Pulmonary artery endothelial cell (primary cell): Measurements from ENCODE around the gene CHTF18. TPM values are rescaled to one million over a fixed set of nuclear protein-coding genes. Genes with fewer than 3 reads are reported as not detected.
"Not testable (repeated sequence)": the region's sequence is repeated elsewhere in the genome, so short reads cannot be mapped to it uniquely, and the experiment has no call there.

Source experiments
- DNase-seq: peaks from one replicate; pipeline ENCODE4 v3.0.0-alpha.2; 2011; ENCODE audit warnings: low read depth, low spot score
- total RNA-seq: library from RNA; depleted of rRNA; stranded (reverse); fragments of >200 nt; gene quantifications from 2 replicates; pipeline ENCODE4 v1.2.3, GENCODE V29; 2014

Gene CHTF18
- total RNA-seq, 1 donor from 2014 or later = 14.2 TPM

DNA sequence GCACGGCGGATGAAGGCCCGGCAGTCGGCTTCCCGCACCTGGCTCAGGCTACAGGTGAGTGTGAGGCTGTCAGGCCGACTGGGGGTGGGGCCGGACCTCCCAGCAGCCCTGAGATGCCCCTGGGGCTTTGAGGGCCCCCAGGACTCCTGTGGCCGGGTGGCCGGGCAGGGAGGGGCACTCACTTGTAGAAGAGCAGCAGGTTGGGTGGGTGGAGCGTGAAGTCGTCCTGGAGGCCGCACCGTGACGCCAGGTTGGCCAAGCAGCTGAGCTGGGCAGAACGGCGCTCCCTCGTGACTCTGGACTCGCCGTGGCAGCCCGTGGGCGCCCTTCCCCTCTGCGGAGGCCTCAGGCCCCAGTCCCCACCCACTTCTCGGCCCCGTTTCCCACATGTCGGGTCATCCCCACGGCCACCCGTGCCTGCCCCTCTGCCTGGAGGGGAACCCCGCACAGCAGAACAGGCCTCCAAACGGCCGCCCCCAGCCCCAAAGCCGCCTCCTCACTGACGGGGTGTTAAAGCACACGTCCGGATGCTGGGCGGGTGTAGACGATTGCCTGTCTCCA is 13.1 kb upstream of the CHTF18 start:
- DNase-seq = no peak

DNA sequence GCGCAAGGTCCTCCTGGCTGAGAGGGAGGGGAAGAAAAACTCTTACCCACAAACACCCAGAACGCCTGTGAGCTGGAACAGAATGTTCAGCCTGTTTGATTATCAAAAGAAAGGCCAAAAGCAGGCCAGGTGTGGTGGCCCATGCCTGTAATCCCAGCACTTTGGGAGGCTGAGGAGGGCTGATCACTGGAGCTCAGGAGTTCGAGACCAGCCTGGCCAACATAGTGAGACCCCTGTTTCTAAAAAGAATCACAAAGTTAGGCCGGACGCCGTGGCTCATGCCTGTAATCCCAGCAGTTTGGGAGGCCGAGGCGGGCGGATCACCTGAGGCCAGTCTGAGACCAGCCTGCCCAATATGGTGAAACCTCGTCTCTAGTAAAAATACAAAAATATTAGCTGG is 12.1 kb upstream of the CHTF18 start:
- not testable (repeated sequence) for DNase-seq

DNA sequence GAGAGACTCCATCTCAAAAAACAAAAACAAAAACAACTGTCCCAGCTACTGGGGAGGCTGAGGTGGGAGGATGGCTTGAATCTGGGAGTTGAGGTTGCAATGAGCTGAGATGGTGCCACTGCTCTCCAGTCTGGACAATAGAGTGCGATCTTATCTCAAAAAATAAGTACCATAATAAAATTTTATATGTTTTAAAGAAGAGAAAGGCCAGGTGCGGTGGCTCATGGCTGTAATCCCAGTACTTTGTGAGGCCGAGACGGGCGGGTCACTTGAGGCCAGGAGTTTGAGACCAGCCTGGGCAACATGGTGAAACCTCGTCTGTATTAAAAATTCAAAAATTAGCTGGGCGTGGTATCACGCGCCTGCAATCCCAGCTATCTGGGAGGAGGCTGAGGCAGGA is 11.6 kb upstream of the CHTF18 start:
- no peak for DNase-seq

DNA sequence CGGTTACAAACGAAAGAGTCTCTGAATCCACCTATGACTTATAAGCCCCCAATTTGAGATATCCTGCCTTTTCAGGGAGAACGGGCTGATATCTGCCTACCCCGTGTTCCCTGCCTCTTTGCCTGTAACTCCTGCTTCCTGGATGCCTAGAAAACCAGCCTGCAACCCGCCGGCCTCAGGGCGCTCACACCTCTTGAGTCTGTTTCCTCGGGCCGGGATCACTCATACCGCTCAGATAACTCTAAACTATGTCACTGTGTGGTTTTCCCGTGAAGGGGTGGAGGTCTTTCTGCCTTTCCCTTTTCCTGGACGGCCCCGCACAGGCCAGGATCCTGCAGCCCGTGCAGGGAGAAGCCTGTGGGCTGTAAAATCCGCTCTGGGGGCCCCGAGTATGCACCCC is 10.6 kb upstream of the CHTF18 start:
- DNase-seq = no peak

DNA sequence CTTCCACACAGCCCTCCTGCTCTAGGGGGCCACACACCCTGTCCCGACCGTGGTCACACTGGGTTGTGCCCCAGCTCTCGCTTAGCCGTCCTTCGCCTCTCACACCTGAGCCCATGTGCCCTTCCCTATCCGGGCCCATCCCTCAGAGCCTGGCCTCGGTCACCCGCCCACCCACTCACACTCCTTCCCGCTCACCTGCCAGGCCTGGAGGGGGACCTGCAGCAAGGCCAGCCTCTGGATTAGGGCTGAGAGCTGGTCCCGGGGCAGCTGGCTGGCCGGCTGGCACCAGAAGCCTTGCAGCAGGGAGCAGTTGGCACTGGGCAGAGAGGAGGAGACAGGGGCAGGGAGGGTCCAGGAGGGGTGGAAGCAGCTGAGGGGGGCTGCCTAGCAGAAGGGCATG is 10.0 kb upstream of the CHTF18 start:
- no peak for DNase-seq

DNA sequence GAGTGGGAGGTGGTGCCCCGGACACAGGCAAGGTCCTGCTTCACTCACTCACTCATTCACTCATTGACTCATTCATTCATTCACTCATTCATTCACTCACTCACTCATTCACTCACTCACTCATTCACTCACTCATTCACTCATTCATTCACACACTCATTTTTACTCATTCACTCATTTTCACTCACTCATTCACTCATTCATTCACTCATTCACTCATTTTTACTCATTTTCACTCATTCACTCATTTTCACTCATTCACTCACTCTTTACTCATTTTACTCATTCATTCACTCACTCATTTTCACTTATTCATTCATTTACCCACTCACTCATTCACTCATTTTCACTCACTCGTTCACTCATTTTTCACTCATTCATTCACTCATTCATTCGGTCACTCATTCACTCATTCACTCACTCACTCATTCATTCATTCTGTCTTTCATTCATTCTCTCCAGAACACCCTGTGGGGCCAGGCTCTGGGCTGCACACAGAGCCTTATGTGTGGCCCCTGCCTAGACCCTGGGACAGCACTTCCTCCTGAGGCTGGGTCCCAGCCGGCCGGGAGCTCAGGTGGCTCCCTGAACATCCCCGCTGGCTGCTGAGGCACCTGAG is 9.4 kb upstream of the CHTF18 start:
- DNase-seq = no peak

DNA sequence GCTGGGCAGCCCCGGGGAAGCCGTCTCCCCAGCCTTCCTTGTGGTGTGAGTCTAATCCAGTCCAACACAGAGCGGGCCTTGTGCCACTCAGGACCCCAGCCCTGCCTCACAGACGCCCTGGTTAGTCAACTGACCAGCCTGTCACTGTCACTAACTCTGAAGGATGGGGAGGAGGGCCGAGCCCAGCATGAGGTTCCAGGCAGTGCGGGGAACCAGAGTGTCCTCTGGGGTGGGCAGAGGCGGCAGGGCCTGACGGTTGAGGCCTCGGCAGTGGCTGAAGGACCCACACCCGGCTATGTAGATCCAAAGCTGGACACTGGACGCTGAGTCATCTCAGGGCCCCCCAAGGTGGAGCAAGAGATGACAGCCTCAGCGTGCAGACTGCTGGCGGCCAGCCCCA is 8.9 kb upstream of the CHTF18 start:
- DNase-seq = no peak

DNA sequence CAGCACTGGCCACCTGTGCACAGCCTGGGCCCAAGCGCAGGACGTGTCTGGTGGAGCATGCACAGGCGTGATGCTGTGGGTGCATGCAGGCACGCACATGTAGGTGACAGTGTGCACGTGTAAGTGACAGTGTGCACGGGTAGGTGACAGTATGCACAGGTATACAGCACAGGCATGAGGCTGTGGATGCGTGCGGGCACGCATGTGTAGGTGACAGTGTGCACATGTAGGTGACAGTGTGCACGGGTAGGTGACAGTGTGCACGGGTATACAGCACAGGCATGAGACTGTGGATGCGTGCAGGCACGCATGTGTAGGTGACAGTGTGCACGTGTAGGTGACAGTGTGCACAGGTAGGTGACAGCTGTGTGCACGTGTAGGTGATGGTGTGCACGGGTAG is 8.1 kb upstream of the CHTF18 start:
- DNase-seq = no peak

DNA sequence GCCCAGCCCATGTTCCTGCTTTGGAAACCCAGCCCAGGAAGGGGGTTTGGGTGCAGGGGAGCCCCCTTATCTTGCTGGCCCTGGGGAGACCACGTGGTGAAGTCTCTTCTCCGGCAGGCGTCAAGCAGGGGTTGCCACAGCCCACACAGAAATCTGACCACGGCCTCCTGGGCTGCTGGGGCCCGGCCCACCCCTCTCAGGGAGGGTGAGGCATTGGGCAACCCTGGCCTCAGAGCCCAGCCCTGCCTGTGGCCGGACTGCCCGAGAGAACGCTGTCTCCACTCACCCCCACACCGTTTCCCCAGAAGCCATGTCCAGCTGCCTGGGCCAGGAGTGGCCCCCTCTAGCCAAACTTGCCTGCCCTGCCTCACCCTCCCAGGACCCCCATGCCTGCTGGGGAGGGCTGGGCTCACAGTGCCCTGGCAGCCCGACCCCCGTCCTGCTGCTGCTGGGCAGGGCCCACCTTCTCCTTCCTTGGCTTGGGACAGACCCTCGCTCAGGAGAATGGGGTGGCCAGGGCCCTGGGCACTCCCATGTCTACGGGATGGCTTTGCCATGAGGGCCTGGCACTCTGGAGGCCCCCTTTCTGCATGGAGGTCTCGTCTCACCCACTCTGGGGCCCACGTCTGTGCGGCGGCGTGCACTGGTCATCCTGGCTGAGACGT is 6.9 kb upstream of the CHTF18 start:
- no peak for DNase-seq

DNA sequence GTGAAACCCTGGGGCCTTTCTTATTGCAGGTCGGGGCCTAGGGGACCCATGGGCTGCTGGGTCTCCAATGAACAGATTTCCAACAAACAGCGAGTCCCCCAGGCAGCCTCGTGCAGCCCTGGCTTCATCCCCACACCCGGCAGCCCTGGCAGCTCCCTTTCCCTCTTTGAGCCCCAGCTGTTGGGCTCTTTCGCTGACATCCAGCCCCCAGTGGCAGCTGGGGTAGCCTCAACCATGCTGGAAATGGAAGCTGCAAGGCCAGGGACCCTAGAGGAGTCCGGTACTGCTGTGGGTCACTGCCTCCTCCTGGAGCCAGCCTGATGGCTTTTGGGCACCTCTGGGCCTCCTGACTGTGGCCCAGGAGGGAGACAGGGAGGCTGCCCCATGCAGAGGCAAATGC is 6.2 kb upstream of the CHTF18 start:
- no peak for DNase-seq

DNA sequence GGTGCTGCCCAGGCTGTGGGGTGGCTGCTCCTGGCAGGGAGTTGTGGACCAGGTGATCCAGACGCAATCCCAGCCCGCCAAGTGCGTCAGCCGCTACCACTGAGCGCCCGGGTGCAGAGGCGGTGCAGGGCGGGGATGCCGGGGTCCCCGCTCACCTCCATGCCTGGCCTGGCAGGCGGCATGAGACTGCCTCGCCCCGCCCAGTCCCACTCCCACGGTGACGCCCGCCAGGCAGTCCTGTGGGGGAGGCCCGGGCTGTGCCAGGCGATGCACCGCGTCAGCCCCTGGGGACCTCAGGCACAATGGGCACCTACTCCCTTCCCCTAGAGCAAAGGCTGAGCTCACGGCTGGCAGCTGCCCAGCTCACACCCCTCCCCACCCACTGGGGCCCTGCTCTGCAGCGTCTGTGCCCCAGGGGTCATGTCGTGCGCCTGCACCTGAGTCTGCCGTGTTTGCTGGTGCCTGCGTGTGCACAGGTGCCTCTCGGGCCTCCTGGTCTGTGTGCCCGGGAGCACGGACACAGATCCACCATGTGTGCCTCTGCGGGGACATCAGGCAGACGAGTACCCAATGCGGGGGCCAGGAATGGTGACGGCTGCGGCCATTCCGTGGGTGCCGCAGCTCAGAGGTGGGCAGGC is 5.5 kb upstream of the CHTF18 start:
- no peak for DNase-seq

DNA sequence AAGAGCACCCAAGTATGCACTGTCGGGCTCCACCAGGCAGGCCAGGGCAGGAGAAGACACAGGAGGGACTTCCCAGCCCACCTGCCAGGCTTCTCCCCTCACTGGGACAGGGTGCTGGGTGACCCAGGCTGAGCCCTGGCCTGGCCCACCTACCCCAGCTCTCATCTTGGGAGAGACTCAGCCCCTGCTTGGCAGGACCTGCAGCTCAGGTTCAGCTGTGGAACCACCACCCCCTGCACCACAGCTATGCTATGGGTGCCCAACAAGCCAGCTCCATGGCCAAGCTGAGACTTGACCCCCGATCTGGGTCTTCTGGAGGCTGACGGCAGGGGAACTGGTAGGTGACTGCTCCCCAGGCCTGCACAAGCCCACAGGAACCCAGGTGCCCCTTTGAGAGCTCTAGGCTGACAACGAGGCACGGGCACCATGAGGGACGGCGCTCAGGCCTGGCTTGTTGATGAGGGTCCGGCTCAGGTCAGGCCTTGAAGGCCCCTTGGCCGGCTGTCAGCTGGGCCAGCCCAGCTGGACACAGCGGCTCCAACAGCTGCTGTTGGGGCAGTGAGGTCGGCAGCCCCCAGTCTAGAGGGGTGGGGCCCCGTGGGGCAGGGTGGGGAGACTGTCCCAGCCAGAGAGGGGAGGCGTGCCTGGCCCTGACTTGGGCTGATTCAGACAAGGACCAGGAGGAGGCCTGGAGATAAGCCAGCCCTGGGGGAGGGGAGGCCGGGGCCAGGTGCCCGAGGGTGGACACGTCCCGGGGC is 4.8 kb upstream of the CHTF18 start:
- no peak for DNase-seq

DNA sequence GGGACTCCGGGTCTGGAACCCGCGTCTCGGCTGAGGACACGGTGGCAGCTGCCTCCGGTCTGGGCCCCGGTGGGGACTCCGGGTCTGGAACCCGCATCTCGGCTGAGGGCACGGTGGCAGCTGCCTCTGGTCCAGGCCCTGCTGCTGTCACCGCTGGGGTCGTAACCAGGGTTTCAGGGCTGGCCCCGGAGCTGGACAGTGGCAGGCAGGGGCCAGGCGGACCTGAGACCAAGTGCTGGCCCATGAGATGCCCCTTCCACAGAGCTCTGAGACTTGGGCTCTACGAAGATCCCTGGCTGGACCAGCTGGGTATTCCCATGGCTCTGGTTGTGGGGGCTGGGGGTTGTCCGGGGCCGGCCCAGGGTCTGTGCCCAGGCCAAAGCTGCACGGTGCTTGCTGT is 4.0 kb upstream of the CHTF18 start:
- DNase-seq = no peak

DNA sequence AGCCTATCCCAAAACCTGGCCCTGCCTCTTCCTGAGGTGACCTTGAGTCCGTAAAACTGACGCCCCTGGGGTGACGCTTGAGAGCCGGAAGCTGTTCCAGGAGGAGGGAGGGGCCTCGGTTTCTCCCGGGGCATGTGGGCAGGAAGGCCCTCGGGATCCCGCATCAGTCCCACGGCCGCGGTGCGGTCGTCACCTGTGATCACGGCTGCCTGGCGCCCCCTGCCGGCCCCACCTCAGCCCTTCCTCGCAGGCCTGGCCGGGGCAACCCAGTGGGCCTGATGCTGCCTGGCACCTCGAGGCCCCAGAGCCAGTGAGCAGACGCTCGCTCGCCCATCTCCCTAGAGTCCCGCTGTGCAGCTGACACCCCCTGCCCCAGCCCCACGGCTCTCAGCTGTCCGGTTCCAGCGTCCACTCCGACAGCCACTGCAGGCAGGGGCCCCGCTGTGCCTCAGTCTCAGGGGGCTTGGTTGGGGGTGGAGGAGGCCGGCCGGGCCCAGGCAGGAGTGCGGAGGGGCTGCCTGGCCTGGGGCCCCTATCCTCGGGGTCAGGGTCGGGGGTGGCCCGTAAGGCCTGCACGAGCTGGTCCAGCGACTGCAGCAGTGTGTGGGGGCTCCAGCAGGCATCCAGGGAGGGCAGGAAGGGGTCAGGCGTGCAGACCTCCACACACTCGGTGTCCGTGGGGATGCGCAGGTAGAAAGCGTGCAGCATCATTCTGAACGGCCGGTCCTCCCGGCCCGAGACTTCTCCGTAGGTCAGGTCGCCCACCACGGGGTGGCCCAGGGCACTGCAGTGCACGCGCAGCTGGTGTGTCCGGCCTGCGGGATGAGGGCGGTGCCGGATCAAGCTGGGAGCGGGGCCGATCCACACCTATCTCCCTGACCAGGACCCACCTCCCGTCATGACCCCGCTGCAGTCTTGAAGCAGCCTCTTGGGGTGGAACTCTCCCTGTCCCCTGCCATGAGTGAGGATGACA is 2.6 kb upstream of the CHTF18 start:
- DNase-seq = no peak

DNA sequence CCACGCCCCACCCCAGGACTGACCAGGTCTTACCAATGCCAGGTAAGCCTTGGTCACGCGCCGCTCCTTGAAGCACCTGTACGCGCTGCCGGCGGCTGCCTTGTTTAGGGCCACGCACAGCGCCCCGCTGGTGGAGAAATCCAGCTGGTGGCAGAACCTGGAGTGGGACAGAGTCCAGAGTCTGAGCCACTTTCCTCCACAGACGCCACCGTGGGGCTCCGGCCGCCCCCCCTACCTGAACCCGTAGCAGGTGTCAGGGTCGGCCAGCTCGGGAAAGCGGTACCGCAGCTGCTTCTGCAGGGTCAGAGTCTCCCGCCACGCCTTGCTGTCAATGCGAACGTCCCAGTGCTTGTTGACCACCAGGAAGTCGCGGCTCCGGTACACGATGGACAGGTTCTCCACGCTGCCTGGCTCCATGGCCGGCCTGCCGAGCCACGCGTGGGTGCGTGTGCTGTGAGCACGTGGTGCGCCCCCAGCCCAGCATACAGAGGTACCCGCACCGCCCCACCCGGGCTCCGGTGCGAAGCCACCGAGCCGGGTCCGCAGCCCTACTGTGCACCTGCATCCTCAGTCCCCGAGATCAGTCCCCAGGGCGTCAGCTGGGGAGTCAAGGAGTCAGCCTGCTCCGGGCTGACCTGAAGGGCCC is 976 bp upstream of the CHTF18 start:
- DNase-seq = no peak

DNA sequence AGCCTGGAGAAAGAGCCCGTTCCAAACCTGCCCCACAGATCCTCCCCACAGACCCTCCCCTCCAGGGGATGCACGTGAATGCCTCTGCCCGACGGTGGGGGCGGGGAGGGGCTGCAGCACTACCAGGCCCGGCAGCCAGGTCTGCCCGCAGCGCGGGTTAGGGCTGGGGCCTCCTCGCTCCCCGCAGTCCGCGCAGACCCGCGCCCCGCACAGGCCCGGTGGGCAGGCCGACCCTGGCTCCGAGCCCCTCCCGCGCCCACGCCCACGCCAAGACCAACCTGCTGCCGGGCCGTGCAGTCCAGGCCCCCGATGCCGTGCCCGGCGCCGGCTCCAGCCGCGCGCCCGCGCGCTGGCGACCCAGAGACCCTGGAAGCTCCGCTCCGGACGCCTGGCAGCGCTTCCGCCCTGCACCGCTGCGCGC is 432 bp upstream of the CHTF18 start, which contains the start of gene RPUSD1:
Gene RPUSD1 (minus strand): TSS at position 404 of the 421 bp plus-strand sequence. CDS start 644 bp downstream, outside the sequence.
- DNase-seq = no peak

DNA sequence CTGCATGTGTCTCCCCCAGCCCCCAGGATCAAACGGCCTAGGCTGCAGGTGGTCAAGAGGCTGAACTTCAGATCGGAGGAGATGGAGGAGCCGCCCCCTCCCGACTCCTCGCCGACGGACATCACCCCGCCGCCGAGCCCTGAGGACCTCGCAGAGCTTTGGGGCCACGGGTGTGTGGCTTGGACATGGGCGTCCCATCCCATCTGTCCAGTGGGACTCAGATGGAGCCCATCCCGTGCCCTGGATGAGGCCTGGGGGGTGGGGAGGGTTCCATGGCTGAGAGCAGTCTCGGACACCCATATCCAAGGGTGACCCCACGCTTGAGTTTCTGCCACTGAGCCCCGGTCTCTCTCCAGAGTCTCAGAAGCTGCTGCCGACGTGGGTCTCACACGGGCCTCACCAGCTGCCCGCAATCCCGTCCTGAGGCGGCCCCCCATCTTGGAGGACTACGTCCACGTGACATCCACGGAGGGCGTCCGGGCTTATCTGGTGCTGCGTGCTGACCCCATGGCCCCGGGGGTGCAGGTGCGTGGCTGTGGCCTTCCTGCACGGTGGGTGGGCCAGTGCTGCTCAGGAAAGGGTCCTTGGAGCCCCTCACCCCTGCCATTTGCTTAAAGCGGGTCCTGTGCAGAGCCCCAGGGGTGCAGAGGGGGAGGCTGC is 901 bp downstream of the CHTF18 start:
- DNase-seq = no peak

DNA sequence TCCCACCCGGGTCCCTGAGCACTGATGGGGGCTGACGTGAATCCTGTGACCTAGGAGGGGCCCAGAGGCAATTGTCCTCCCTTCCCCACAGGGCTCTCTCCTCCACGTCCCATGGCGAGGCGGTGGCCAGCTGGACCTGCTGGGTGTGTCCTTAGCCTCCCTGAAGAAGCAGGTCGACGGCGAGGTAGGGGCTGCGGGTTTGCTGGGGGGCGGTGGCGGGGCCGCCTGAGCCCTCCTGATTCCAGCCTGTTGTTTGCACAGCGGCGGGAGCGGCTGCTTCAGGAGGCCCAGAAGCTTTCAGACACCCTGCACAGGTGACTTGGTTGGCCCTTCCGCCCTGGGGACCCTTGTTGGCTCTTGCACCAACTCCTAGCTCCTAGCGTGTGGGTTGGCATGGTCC is 1.7 kb downstream of the CHTF18 start:
- no peak for DNase-seq

DNA sequence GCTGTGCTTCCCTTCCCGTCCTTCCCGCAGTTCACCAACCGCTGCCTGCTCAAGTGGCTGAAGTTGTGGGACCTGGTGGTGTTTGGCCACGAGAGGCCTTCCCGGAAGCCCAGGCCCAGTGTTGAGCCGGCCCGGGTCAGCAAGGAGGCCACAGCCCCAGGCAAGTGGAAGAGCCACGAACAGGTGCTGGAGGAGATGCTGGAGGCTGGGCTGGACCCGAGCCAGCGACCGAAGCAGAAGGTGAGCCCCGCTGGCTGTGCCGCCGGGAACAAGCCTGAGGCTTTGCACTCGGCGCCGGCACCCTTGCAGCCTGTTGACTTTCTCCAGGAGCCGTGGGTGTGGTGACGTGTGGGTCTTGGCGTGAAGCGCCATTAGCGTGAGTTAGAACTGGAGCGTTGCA is 2.7 kb downstream of the CHTF18 start:
- no peak for DNase-seq
